NT2/D1 (cell line): ENCODE measurements around the gene CHCHD6.

ENCODE experiments used
- DNase-seq: peaks from one replicate; pipeline ENCODE4 v3.0.0-alpha.2; 2011; ENCODE audit warnings: low read depth, low spot score
- H3K27me3 ChIP-seq: 2 replicates; pipeline ENCODE4 v1.6.0; 2011; ENCODE audit warnings: mild to moderate bottlenecking; ENCODE audit not compliant: insufficient read length, insufficient read depth
- H3K36me3 ChIP-seq: 2 replicates; pipeline ENCODE4 v1.6.1; 2011; ENCODE audit warnings: mild to moderate bottlenecking, low read length, mixed read lengths; ENCODE audit not compliant: insufficient read depth, insufficient read length
- H3K4me1 ChIP-seq: 2 replicates; pipeline ENCODE4 v1.5.1; 2011; ENCODE audit not compliant: insufficient read depth, insufficient read length
- H3K4me3 ChIP-seq: 2 replicates; pipeline ENCODE4 v1.5.1; 2011; ENCODE audit warnings: low read depth; ENCODE audit not compliant: insufficient read length
- H3K9ac ChIP-seq: 2 replicates; pipeline ENCODE4 v1.6.0; 2011; ENCODE audit warnings: low read depth; ENCODE audit not compliant: insufficient read length
- H3K9me3 ChIP-seq: 2 replicates; pipeline ENCODE4 v1.5.1; 2011; ENCODE audit warnings: mild to moderate bottlenecking, low read length; ENCODE audit not compliant: insufficient read depth
- SUZ12 ChIP-seq: IDR thresholded peaks from 2 replicates; pipeline ENCODE4 v1.6.1; 2011; ENCODE audit not compliant: insufficient read length, insufficient read depth; ENCODE audit errors: extremely low read depth
- YY1 ChIP-seq: IDR thresholded peaks from 2 replicates; pipeline ENCODE4 v1.6.1; 2011; ENCODE audit not compliant: insufficient read length, insufficient read depth
- ZNF274 ChIP-seq: IDR thresholded peaks from 2 replicates; pipeline ENCODE4 v1.6.1; 2011; ENCODE audit warnings: mild to moderate bottlenecking, low read depth, low read length

The CHCHD6 gene

GRCh38 chr3:126696701-126697267 lies 7.3 kb upstream of the CHCHD6 start:
- Histone ChIP-seq H3K4me1 (no peaks in the 10 kb centered on the region), H3K36me3 (no peaks in the 10 kb centered on the region), H3K4me3 (no peak overlapping the region), H3K9ac (no peak overlapping the region), H3K9me3 (no peaks in the 10 kb centered on the region), H3K27me3 (no peaks in the 10 kb centered on the region)
- DNase-seq = no peak
- TF ChIP-seq ZNF274 (no peak), YY1 (no peak), SUZ12 (no peak)

DNA sequence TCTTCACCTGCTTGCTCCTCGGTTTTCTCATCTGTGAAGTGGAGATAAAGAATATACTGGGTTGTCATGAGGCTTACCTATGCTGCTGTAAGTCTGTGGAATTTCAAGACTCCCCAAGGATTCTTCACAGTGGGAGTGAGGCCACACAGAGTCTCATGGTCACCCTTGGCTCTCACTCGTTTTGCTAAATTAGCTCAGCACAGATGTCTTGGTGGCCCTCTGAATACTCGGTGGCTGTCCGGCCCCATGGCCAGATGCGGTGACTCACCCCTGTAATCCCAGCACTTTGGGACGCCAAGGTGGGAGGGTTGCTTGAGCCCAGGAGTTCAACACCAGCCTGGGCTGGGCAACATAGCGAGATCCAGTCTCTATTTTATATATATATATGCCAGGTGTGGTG lies 5.0 kb upstream of the CHCHD6 start:
- no peaks in the 10 kb centered on the region for H3K9me3 ChIP-seq
- no peak for TF ChIP-seq SUZ12
- TF ChIP-seq YY1 = no peak
- no peak for TF ChIP-seq ZNF274
- H3K36me3 ChIP-seq = no peaks in the 10 kb centered on the region
- no peak overlapping the region for H3K4me3 ChIP-seq
- no peak for DNase-seq
- H3K9ac ChIP-seq = no peak overlapping the region
- peaks cover 12% of the 10 kb centered on the region for H3K27me3 ChIP-seq
- no peaks in the 10 kb centered on the region for H3K4me1 ChIP-seq

DNA sequence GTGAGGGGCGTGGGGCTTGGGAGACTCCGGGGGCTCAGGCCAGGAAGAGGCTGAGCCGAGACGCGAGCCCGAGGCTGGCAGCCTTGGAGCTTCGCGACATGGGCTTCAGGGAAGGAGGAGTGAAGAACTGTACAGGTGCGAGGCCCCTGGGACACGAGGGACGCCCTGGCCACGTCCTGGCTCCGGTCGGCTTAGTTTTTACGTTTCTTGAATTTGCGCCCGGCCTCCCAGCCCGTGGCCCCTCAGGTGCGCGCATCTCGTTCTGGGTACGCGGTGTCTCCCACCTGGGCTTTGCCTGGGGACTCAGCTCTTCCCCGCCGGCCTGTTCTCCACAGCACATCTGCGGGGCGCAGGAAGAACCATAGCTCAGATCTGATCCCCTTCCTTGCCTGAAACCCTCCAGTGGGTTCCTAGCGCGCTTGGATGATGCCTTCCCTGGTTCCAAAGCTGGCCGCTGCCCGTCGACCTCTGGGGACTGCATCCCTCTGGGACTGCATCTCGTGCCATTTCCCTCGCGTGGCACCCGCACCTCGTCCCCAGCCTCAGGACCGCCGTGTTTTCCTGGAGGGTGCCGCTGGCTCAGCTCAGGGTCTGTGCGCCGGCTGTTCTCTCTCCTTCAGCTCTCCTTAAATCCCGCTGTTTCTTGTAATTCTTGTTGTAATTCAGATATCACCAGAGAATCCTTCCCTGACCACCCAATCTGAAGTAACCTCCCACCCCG lies 614 bp downstream of the CHCHD6 start:
- Histone ChIP-seq H3K9ac (peak overlapping the region; percentile 73), H3K4me3 (peak overlapping the region; percentile 68), H3K36me3 (peaks cover 11% of the 10 kb centered on the region), H3K4me1 (peaks cover 4% of the 10 kb centered on the region), H3K27me3 (peaks cover 30% of the 10 kb centered on the region), H3K9me3 (no peaks in the 10 kb centered on the region)
- DNase-seq = no peak
- TF ChIP-seq YY1 (no peak), SUZ12 (peak; percentile 30)

DNA sequence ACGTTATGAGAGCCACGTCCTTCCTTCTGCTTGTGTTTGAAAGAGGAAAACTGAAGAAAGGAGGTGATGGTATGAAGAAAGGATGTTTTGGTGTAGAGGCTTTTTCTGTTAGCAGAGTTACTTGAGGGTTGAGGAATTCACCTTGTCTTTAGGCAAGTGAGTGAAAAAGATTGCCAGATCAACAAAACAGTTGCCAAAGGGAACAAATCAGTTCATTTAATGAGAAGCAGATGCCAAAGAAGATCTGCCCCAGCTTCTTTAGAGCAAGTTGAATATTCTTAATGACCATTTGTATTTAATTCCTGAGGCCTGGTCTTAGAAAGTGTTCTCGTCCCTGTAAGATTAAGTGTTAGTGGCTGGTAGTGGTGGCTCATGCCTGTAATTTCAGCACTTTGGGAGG lies 2.6 kb downstream of the CHCHD6 start:
- peaks cover 30% of the 10 kb centered on the region for H3K27me3 ChIP-seq
- TF ChIP-seq SUZ12 (no peak), YY1 (no peak), ZNF274 (no peak)
- no peak overlapping the region for H3K4me3 ChIP-seq
- H3K4me1 ChIP-seq = peaks cover 4% of the 10 kb centered on the region
- no peak for DNase-seq
- no peaks in the 10 kb centered on the region for H3K9me3 ChIP-seq
- H3K9ac ChIP-seq = no peak overlapping the region
- peaks cover 11% of the 10 kb centered on the region for H3K36me3 ChIP-seq

DNA sequence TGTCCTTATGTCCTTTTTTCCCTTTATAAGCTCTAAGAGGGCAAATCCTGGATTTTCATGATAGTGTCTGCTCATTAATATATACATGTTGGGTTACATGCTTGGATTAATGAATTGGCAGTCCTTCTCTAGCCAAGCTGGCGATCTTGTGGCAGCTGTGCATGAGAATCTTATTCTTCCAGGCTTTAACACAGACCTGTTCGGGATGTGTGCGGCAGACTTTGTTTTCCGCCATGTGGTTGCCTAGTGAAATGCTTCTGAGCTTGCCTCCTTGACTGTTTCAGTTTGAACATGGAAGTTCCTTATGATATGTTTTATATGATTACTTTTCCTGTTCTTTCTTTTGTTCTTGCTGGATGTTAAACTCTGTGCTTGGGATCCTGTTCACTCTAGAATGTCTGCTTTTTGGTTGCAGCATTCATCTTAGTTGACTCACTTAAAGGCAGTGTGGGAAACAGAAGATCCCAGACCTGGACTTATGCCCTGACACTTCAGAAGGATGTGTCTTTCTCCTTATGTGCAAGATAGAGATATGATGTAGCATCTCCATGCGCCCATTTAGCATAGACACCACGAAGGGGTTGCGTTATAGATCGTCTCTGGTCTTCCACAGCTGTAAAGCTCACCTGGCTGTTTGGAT lies 7.2 kb downstream of the CHCHD6 start:
- TF ChIP-seq ZNF274 (no peak), SUZ12 (no peak), YY1 (no peak)
- Histone ChIP-seq H3K9ac (no peak overlapping the region), H3K9me3 (no peaks in the 10 kb centered on the region), H3K36me3 (peaks cover 11% of the 10 kb centered on the region), H3K27me3 (no peaks in the 10 kb centered on the region), H3K4me3 (no peak overlapping the region), H3K4me1 (no peaks in the 10 kb centered on the region)
- no peak for DNase-seq

- Histone ChIP-seq H3K9ac (no peak overlapping the region), H3K9me3 (no peaks in the 10 kb centered on the region), H3K27me3 (no peaks in the 10 kb centered on the region), H3K36me3 (peaks cover under 1% of the 10 kb centered on the region), H3K4me1 (no peaks in the 10 kb centered on the region), H3K4me3 (no peak overlapping the region)
- DNase-seq = no peak
- TF ChIP-seq YY1 (no peak), ZNF274 (no peak), SUZ12 (no peak)
Observed at GRCh38 chr3:126713199-126713598, 9.2 kb downstream of the CHCHD6 start.

- Histone ChIP-seq H3K9ac (no peak overlapping the region), H3K27me3 (no peaks in the 10 kb centered on the region), H3K4me3 (no peak overlapping the region), H3K4me1 (peaks cover 2% of the 10 kb centered on the region), H3K9me3 (no peaks in the 10 kb centered on the region), H3K36me3 (no peaks in the 10 kb centered on the region)
- TF ChIP-seq YY1 (no peak), ZNF274 (no peak), SUZ12 (no peak)
- no peak for DNase-seq
Observed at GRCh38 chr3:126714276-126714900, 10.3 kb downstream of the CHCHD6 start.
